GM18867 (cell line): ENCODE results near the gene ALKAL2.

ENCODE experiments used
- ATAC-seq: cut with Tn5 transposase; IDR thresholded peaks from one replicate; pipeline ENCODE4 v1.9.1; 2021; ENCODE audit warnings: mild to moderate bottlenecking, moderate library complexity; ENCODE audit not compliant: unreplicated experiment

The ALKAL2 gene

GRCh38 chr2:249538-250042, 38.3 kb downstream of the ALKAL2 start:
- ATAC-seq = no peak

- ATAC-seq = no peak
Observed at GRCh38 chr2:248724-249123, 39.2 kb downstream of the ALKAL2 start.

GRCh38 chr2:246489-247144, 41.3 kb downstream of the ALKAL2 start:
- no peak for ATAC-seq

- ATAC-seq = no peak
Observed at GRCh38 chr2:244547-244946, 43.3 kb downstream of the ALKAL2 start.

- no peak for ATAC-seq
Observed at GRCh38 chr2:238869-239268, 49.0 kb downstream of the ALKAL2 start.

GRCh38 chr2:238431-238830, 49.5 kb downstream of the ALKAL2 start:
- no peak for ATAC-seq

GRCh38 chr2:237878-238277, 50.0 kb downstream of the ALKAL2 start:
- ATAC-seq = no peak

GRCh38 chr2:236993-237539, 50.8 kb downstream of the ALKAL2 start:
- ATAC-seq = no peak

GRCh38 chr2:234421-234820, 53.5 kb downstream of the ALKAL2 start:
- no peak for ATAC-seq

- ATAC-seq = no peak
Observed at GRCh38 chr2:233030-233429, 54.9 kb downstream of the ALKAL2 start.

- no peak for ATAC-seq
Observed at GRCh38 chr2:231521-232185, 56.2 kb downstream of the ALKAL2 start.
